ENCODE results near the gene BABAM1.

- no peak for TF ChIP-seq CTCF (IDR thresholded peaks at IDR 0.05)
- TF ChIP-seq POLR2A (IDR thresholded peaks at IDR 0.05), result no peak
Observed at GRCh38 chr19:17237747-17238706, 29.2 kb upstream of the BABAM1 start.
